SK-N-SH (cell line): ENCODE results near the gene PAOX. TPM values are rescaled to one million over a fixed set of nuclear protein-coding genes. Genes with fewer than 3 reads are reported as not detected.

Experiments used
- CTCF ChIA-PET: fragments of 300-600, 350-600 bp; formaldehyde crosslinking; extraction: SDS; loops from one replicate; lab custom pipeline; 2021; lab: Yijun Ruan, JAX
- POLR2A ChIA-PET: fragments of 350-600 bp; sonication (Branson Sonifier 250); formaldehyde crosslinking; extraction: SDS; loops from one replicate; lab custom pipeline; 2020; ENCODE audit warnings: antibody characterized with exemption, inconsistent platforms; lab: Yijun Ruan, JAX
- DNase-seq: peaks from one replicate; pipeline ENCODE4 v3.0.0; 2012
- H2AFZ ChIP-seq: fragments of 200-600 bp; sonication (generic); 2 replicates; pipeline ENCODE4 v1.8.1; 2016; ENCODE audit warnings: antibody characterized with exemption, mild to moderate bottlenecking, low read depth
- H3F3A ChIP-seq: fragments of 200-600 bp; sonication (generic); replicated peaks from 2 replicates; pipeline ENCODE3; 2016; ENCODE audit warnings: antibody characterized with exemption, mild to moderate bottlenecking; ENCODE audit not compliant: insufficient read depth
- H3K27ac ChIP-seq, 2 experiments: fragments of 200-500 bp in 1 of 2; fragments of 200-600 bp in 1 of 2; sonication (Bioruptor generic) in 1 of 2; sonication (generic), shearing (Covaris generic) in 1 of 2; 2 replicates each; pipeline versions ENCODE4 v1.5.1 to v1.6.1; 2014 to 2016; ENCODE audit warnings: low read depth in 2 of 2, inconsistent platforms in 1 of 2, low read length in 1 of 2, mild to moderate bottlenecking in 1 of 2, mixed read lengths in 1 of 2
- H3K27me3 ChIP-seq: fragments of 200-600 bp; sonication (generic), shearing (Covaris generic); 2 replicates; pipeline ENCODE4 v1.6.1; 2016; ENCODE audit warnings: mixed run types; ENCODE audit not compliant: insufficient read depth
- H3K36me3 ChIP-seq, 2 experiments: fragments of 200-500 bp in 1 of 2; fragments of 200-600 bp in 1 of 2; sonication (Bioruptor generic) in 1 of 2; sonication (generic) in 1 of 2; replicated peaks in 1 of 2; 2 replicates each; pipeline versions ENCODE3 to v1.5.1; 2014 to 2016; ENCODE audit warnings: low read length in 1 of 2, mild to moderate bottlenecking in 1 of 2; ENCODE audit not compliant: insufficient read depth in 2 of 2, control insufficient read depth in 1 of 2
- H3K4me1 ChIP-seq, 2 experiments: fragments of 200-500 bp in 1 of 2; fragments of 200-600 bp in 1 of 2; sonication (Bioruptor generic) in 1 of 2; sonication (generic), shearing (Covaris generic) in 1 of 2; 2 replicates each; pipeline versions ENCODE4 v1.5.1 to v1.6.1; 2014 to 2016; ENCODE audit warnings: low read depth in 1 of 2, low read length in 1 of 2, mixed run types in 1 of 2; ENCODE audit not compliant: insufficient read depth in 2 of 2, control insufficient read depth in 1 of 2
- H3K4me2 ChIP-seq: fragments of 200-600 bp; sonication (generic), shearing (Covaris generic); 2 replicates; pipeline ENCODE4 v1.6.1; 2017; ENCODE audit warnings: mixed run types
- H3K4me3 ChIP-seq, 2 experiments: fragments of 200-500 bp in 1 of 2; fragments of 200-600 bp in 1 of 2; sonication (Bioruptor generic) in 1 of 2; sonication (generic), shearing (Covaris generic) in 1 of 2; 2 replicates each; pipeline versions ENCODE4 v1.5.1 to v1.8.1; 2014 to 2016; ENCODE audit warnings: low read depth in 2 of 2, inconsistent platforms in 1 of 2, low read length in 1 of 2, mild to moderate bottlenecking in 1 of 2, mixed read lengths in 1 of 2, moderate library complexity in 1 of 2
- H3K79me2 ChIP-seq: fragments of 200-600 bp; sonication (generic); 2 replicates; pipeline ENCODE4 v1.8.1; 2017; ENCODE audit warnings: mild to moderate bottlenecking; ENCODE audit not compliant: insufficient read depth
- H3K9ac ChIP-seq: fragments of 200-600 bp; sonication (generic); 2 replicates; pipeline ENCODE4 v1.6.1; 2017; ENCODE audit warnings: mixed run types
- H3K9me2 ChIP-seq: fragments of 200-600 bp; sonication (generic); 2 replicates; pipeline ENCODE4 v1.6.1; 2017; ENCODE audit warnings: mixed run types
- H3K9me3 ChIP-seq: fragments of 200-600 bp; sonication (generic); 2 replicates; pipeline ENCODE4 v1.6.1; 2017; ENCODE audit warnings: mixed run types, mild to moderate bottlenecking, moderate library complexity
- H4K20me1 ChIP-seq: fragments of 200-600 bp; sonication (generic); 2 replicates; pipeline ENCODE4 v1.6.1; 2017; ENCODE audit warnings: mild to moderate bottlenecking, mixed run types; ENCODE audit not compliant: insufficient read depth
- CHD2 ChIP-seq: fragments of 150-350 bp; IDR thresholded peaks from 2 replicates; pipeline ENCODE4 v1.6.1; 2018; ENCODE audit warnings: low read length; ENCODE audit not compliant: partially characterized antibody
- ELF1 ChIP-seq: IDR thresholded peaks from 2 replicates; pipeline ENCODE4 v1.4.0; 2012
- EZH2phosphoT487 ChIP-seq: fragments of 200-600 bp; sonication (generic); IDR thresholded peaks from 2 replicates; pipeline ENCODE4 v1.6.1; 2017; ENCODE audit warnings: low read depth, mixed run types, mild to moderate bottlenecking, antibody characterized with exemption, moderate library complexity, borderline replicate concordance
- FOSL2 ChIP-seq: IDR thresholded peaks from 2 replicates; pipeline ENCODE4 v1.4.0; 2012; ENCODE audit warnings: low read depth, mild to moderate bottlenecking, moderate library complexity, borderline replicate concordance
- FOXJ3 ChIP-seq: sonication (generic); formaldehyde crosslinking; IDR thresholded peaks from 2 replicates; pipeline ENCODE4 v1.5.1; 2020; ENCODE audit warnings: mild to moderate bottlenecking, missing genetic modification reagents
- FOXM1 ChIP-seq: IDR thresholded peaks from 2 replicates; pipeline ENCODE4 v1.4.0; 2012; ENCODE audit warnings: low read depth, mild to moderate bottlenecking
- GABPA ChIP-seq: IDR thresholded peaks from 2 replicates; pipeline ENCODE4 v1.4.0; 2012; ENCODE audit warnings: low read depth, mild to moderate bottlenecking
- MAX ChIP-seq: IDR thresholded peaks from 2 replicates; pipeline ENCODE4 v1.4.0; 2012; ENCODE audit warnings: low read depth
- MEF2A ChIP-seq: IDR thresholded peaks from 2 replicates; pipeline ENCODE4 v1.4.0; 2012; ENCODE audit warnings: low read depth, borderline replicate concordance
- NFIC ChIP-seq: IDR thresholded peaks from 2 replicates; pipeline ENCODE4 v1.4.0; 2012; ENCODE audit warnings: borderline replicate concordance
- NRF1 ChIP-seq: IDR thresholded peaks from 2 replicates; pipeline ENCODE4 v1.6.1; 2012; ENCODE audit warnings: low read depth, mild to moderate bottlenecking, low read length
- PBX3 ChIP-seq: IDR thresholded peaks from 2 replicates; pipeline ENCODE4; 2012
- POLR2AphosphoS5 ChIP-seq: IDR thresholded peaks from 2 replicates; pipeline ENCODE4 v1.6.1; 2012; ENCODE audit warnings: low read depth, low read length
- RAD21 ChIP-seq: IDR thresholded peaks from 2 replicates; pipeline ENCODE4 v1.6.1; 2012; ENCODE audit warnings: mild to moderate bottlenecking, low read length
- RXRA ChIP-seq: IDR thresholded peaks from 2 replicates; pipeline ENCODE4 v1.4.0; 2012; ENCODE audit warnings: low read depth, mild to moderate bottlenecking, borderline replicate concordance
- SMC3 ChIP-seq: IDR thresholded peaks from 2 replicates; pipeline ENCODE4 v1.6.1; 2012; ENCODE audit warnings: low read depth, low read length, improper control_type of control experiment
- USF1 ChIP-seq: IDR thresholded peaks from 2 replicates; pipeline ENCODE4 v1.4.0; 2012; ENCODE audit warnings: low read depth, borderline replicate concordance
- USF2 ChIP-seq: fragments of 150-350 bp; IDR thresholded peaks from 2 replicates; pipeline ENCODE4 v1.6.1; 2017; ENCODE audit warnings: antibody characterized with exemption, low read length, low read depth, borderline replicate concordance
- YY1 ChIP-seq: IDR thresholded peaks from 2 replicates; pipeline ENCODE4 v1.4.0; 2012; ENCODE audit warnings: low read depth, mild to moderate bottlenecking
- ZBTB33 ChIP-seq: IDR thresholded peaks from 2 replicates; pipeline ENCODE4 v1.4.0; 2012; ENCODE audit warnings: low read depth, borderline replicate concordance
- WGBS: methylation state at CpG from one replicate; pipeline ENCODE4 v1.1.6; 2017; ENCODE audit warnings: low lambda C conversion rate; 5-methylcytosine and 5-hydroxymethylcytosine counted together
- polyA plus RNA-seq, 3 experiments: library from polyadenylated mRNA; depleted of rRNA; stranded (reverse); fragments of >200 nt; gene quantifications; 2 replicates each; pipeline ENCODE4 v1.2.3, GENCODE V29; 2012

The PAOX gene
- polyA plus RNA-seq, 1 of the 3 experiments (the other 2 are of a cell fraction) = 6.2 TPM

GRCh38 chr10:133377025-133377817 lies 1.8 kb upstream of the PAOX start:
- Histone ChIP-seq H3K27ac (no peak overlapping the region), H3K4me2 (no peak overlapping the region; the same call in 1 of the 2 replicates), H3K4me3 (no peak overlapping the region), H4K20me1 (no peaks in the 10 kb centered on the region), H3K9me3 (no peaks in the 10 kb centered on the region), H3K9ac (no peak overlapping the region), H3K79me2 (peaks cover 2% of the 10 kb centered on the region; the same call in 1 of the 2 replicates), H3K36me3 (no peaks in the 10 kb centered on the region), H2AFZ (no peak overlapping the region), H3K27me3 (no peaks in the 10 kb centered on the region), H3F3A (no peaks in the 10 kb centered on the region), H3K4me1 (peaks cover 0 to 22% of the 10 kb centered on the region in 2 experiments; a peak in 2 of 4 replicates), H3K9me2 (no peaks in the 10 kb centered on the region)
- no peak for TF ChIP-seq NRF1
- TF ChIP-seq PBX3 = no peak
- no peak for TF ChIP-seq POLR2AphosphoS5
- TF ChIP-seq FOXJ3 = no peak
- no peak for TF ChIP-seq NFIC
- TF ChIP-seq MAX = no peak
- TF ChIP-seq MEF2A = no peak
- TF ChIP-seq GABPA = no peak
- no peak for TF ChIP-seq USF2
- TF ChIP-seq ZBTB33 = no peak
- no peak for TF ChIP-seq RAD21
- no peak for TF ChIP-seq FOXM1
- TF ChIP-seq USF1 = no peak
- TF ChIP-seq YY1 = no peak
- TF ChIP-seq EZH2phosphoT487 = no peak
- TF ChIP-seq SMC3 = no peak
- no peak for TF ChIP-seq ELF1
- no peak for TF ChIP-seq CHD2
- no peak for TF ChIP-seq RXRA
- TF ChIP-seq FOSL2 = no peak
- ChIA-PET POLR2A (no interaction called here), CTCF (interaction anchor here (0.8 to 2.3 kb wide), 4 partner anchors 16 to 49 kb away, joined by 3 to 13 read pairs (median 10); no protein-coding TSS in a partner anchor)
- DNase-seq = no peak
- 96% methylated on average over 19 of the region's 30 CpGs for WGBS
